Ishikawa (cell line): ENCODE data around the gene TM7SF2.

Source experiments
- CEBPB ChIP-seq: IDR thresholded peaks from 2 replicates; pipeline ENCODE4 v1.6.1; 2012
- CREB1 ChIP-seq: IDR thresholded peaks from 2 replicates; pipeline ENCODE4 v1.6.1; 2012; ENCODE audit warnings: low read depth
- EP300 ChIP-seq: IDR thresholded peaks from 2 replicates; pipeline ENCODE4 v1.6.1; 2012; ENCODE audit warnings: borderline replicate concordance
- MAX ChIP-seq: IDR thresholded peaks from 2 replicates; pipeline ENCODE4 v1.6.1; 2012
- NFIC ChIP-seq: IDR thresholded peaks from 2 replicates; pipeline ENCODE4 v1.6.1; 2012
- RAD21 ChIP-seq: IDR thresholded peaks from 2 replicates; pipeline ENCODE4 v1.6.1; 2012; ENCODE audit warnings: low read depth
- REST ChIP-seq: IDR thresholded peaks from 2 replicates; pipeline ENCODE4 v1.6.1; 2012; ENCODE audit warnings: low read depth, mild to moderate bottlenecking
- TAF1 ChIP-seq: IDR thresholded peaks from 2 replicates; pipeline ENCODE4 v1.6.1; 2012; ENCODE audit warnings: low read depth, mild to moderate bottlenecking
- USF1 ChIP-seq: IDR thresholded peaks from 2 replicates; pipeline ENCODE4 v1.6.1; 2012
- YY1 ChIP-seq: IDR thresholded peaks from 2 replicates; pipeline ENCODE4 v1.6.1; 2012; ENCODE audit warnings: low read depth

- TF ChIP-seq CREB1 (no peak), MAX (no peak), USF1 (no peak), CEBPB (no peak), YY1 (no peak), TAF1 (no peak), RAD21 (no peak), NFIC (no peak), REST (no peak), EP300 (no peak)
These were observed 4.6 kb upstream of the TM7SF2 start for GRCh38 chr11:65107078-65107477.
